ENCODE data around the gene SELENOW.
"Not testable (repeated sequence)": the region's sequence is repeated elsewhere in the genome, so short reads cannot be mapped to it uniquely, and the experiment has no call there.

Gene SELENOW

DNA sequence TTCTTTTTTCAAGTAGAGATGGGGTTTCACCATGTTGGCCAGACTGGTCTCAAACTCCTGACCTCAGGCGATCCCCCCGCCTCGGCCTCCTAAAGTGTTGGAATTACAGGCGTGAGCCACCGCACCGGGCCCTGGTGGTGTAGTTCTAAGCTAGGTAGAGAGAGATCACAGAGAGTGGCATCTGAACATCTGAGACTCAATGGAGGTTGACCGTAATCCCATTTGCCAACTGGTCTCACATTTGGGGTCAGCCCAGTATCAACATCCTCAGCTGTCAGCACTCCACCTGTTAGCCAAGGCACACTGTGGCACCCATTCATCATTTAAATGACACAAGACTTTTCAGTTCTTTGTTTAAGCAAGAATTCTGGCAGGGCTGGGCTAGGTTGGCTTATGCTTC lies 8.1 kb downstream of the SELENOW start:
- no peak for DNase-seq

DNA sequence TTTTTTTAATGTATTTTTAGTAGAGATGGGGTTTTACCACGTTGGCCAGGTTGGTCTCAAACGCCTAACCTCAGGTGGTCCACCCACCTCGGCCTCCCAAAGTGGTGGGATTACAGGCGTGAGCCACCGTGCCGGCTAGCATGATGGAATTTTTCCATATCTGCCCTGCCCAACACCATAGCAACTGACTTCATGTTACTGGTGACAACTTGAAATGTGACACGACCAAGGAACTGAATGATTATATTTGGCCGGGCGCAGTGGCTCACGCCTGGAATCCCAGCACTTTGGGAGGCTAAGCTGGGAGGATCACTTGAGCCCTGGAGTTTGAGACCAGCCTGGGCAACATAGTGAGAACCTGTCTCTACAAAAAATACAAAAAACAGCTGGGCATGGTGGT lies 8.8 kb downstream of the SELENOW start:
- DNase-seq, result not testable (repeated sequence)

DNA sequence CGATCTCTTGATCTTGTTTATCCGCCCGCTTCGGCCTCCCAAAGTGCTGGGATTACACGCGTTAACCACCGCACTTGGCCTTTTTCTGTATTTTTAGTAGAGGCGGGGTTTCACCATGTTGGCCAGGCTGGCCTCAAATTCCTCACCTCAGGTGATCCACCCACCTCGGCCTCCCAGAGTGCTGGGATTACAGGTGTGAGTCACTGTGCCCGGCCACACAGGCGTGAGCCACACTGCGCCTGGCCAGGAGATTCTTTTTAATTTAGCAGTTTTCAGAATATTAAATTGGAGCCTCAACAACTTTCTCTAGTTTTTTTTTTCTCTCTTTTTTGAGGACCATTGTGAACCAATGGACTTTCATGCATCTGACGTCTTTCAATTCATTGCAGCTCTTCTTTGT lies 11.3 kb downstream of the SELENOW start:
- DNase-seq, result not testable (repeated sequence)

DNA sequence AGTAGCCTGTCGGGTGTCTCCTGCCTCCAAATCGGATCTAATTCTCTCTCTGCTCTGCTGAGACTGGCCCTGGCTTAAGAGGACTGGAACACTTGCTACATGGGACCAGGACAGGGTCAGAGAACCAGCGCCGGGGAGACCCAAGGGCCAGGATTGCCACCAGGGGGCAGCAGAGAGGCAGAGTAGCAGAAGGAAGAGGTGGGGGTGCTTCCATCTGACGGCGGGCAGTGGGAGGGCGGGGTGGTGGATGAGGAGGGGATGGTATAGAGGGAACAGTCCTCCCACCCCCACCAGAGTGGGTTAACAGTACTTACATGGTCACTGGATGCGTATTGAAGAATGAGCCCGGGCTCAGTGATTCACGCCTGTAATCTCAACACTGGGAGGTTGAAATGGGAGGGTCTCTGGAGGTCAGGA lies 11.9 kb downstream of the SELENOW start:
- DNase-seq, result peak; percentile 55

DNA sequence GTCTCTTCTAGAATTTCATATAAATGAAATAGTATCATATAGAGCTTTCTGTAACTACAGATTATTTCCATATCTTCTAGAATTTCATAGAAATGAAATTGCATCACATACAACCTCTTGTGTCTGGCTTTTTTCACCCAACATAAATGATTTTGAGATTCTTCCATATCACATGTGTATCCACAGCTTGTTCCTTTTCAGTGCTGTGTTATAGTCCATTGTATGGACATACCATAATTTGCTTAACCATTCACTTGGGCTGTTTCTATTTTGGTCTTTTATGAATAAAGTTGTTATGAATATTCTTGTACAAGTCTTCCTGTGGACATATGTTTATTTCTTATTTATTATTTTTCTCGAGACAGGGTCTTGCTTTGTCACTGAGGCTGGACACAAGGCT lies 14.1 kb downstream of the SELENOW start:
- no peak for DNase-seq

DNA sequence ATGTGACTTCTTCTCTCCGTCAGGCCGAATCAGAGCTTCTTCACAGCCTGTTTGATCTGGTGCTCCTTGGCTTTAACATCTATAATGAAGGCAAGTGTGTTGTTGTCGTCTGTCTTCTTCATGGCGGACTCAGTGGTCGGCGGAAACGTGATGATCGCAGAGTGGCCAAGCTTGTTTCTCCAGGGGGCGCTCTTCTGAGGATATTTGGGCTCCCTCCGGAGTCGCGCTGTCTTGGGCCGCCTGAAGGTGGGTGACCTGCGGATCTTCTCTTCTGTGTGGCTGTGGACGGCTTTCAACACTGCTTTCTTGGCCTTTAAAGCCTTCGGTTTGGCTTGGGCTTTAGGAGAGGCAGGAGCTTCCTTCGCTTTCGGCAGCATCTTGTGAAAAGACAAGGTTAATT lies 16.0 kb downstream of the SELENOW start:
- no peak for DNase-seq

DNA sequence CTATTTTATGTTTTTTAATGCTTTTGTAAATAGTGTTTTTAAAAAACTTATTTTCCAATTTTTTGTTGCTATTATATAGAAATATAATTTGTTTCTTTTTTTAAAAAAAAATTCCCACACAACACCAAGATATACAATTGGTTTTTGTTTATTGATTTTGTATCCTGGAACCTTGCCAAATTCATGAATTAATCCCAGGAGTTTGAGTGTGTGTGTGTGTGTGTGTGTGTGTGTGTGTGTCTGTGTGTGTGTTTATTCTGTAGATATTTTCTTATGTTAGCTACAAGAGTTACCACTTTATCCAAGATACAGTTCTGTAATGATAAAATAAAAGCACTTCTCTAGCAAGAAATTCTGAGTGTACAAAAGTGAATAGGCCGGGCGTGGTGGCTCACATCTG lies 18.3 kb downstream of the SELENOW start:
- no peak for DNase-seq

DNA sequence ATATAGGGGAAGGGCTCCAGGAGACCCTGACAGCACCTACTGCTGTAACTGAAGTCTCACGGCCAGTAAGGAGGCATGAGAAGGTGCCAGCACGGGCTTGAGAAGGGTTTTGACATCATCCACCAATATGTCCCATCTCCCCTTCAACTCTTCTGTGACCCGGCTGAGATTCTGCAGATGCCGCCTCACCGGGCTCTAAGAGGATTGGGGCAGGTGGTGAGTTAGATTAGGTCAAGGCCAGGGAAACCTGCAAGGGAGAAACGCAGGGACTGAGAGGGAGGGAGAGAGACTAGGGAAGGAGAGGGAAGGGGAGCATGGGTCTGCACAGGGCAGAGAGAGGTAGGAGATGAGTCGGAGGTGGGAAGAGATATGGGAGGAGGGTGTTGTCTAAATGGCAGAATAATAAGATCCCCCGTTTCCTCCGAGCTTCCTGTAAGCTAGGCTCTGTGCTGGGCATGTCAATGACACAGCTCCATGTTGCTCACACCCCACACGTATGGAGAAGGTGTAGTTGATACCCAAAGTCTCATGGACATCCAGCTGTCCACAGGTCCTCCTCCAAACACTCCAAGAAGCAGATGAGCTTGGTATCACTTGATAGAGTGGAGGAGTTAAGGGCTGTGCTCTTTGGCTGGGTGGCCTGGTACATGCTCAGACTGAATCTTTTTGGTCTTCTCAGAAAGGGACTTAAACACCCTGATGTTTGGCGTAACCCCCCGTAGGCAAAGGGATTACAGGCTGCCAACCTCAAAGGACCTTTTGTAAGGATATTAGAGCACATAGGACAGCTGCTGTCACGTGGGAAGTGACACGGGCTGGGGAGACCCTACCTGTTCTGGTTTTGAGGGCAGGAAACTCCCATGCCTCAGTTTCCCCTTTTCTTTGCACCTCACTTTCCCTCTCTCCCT lies 19.7 kb downstream of the SELENOW start:
- no peak for DNase-seq

DNA sequence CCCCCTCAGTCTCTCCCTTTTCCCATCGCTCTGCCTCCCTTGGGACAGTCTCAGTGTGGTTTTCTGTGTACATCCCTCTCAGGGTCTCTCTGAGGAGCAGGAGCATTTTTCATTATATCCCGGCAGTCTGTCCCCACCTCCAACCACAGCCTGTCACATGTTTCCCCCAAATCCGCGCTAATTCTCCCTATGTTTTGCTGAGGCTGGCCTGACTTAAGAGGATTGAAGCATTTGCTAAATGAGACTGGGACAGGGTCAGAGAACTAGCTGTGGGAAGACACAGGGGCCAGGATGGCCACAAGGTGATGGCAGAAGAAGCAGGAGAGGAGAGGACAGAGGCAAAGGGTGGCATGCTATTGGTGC lies 20.4 kb downstream of the SELENOW start:
- no peak for DNase-seq

DNA sequence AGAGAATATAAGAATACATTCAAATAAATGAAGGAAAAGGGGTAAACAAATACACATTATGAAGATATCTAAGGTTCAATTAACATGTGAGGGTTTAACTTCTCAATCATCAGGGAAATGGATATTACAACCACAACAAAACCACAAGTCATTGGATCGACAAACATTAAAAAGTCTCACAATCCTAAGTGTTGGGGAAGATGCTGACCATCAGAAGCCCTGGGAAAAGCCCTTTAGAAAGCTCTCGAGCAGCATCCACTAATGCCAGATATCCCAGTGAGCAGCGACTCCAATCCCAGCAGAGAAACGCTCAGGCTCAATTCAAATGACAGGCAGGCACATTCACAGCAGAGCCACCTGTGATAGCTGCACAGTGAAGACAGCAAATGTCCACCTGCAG lies 22.8 kb downstream of the SELENOW start:
- no peak for DNase-seq

DNA sequence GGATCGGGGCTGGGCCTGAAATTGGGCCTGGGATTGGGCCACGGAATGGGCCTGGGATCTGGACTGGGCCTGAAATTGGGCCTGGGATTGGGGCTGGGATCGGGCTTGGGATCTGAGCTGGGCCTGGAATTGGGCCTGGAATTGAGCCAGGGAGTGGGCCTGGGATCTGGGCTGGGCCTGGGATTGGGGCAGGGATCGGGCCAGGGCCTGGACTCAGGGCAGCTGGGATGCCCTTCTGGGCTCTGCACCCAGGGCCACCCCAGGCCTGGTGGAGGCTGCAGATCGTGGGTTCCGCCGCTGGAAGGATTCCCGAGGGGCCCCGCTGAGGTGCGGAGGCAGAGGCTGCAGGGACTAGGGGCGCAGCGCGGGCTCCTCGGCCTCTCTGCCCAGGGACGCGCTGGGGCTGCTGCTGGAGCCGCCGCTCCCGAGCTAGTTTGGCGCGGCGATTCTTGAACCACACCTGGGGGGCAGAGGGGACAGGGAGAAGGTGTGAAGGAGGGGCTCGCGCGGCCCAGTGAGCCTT lies 24.1 kb downstream of the SELENOW start:
- DNase-seq, result no peak

DNA sequence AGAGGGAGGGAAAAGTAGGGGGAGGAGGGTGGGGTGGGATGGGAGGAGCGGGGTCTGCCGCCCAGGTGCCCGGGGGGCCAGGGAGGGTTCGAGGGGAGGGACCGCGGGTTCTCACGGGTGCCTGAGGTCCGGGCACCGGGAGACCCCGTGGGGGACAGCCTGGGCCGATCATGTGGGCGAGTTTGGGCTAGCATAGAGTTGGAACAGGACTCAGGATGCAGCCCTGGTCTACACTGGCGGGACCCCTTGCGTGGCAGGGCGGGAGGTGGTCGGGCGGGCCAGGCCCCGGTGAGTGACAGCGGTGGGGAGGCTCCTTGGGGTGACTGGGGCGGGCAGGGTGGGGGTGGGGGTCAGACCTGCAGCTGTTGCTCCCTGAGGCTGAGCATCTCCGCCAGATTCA lies 24.6 kb downstream of the SELENOW start:
- not testable (repeated sequence) for DNase-seq

DNA sequence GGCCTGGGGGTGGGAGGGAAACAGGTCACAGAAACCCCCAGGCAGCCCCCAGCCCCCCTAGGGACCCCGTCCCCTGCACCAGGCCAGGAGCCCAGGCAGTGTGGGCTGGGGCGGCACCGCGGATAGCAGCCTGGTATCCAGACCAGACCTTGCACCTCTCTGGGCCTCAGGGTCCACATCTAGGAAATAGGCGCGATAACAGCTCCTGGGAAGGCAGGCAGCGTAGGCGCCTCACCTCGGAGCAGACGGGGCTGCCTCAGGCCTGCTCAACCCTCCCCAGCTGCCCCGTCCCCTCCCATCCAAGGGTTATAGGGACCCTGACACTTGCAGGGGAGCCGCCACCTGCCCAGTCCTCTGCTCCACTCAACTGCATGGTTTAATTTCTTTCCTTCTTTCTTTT lies 25.2 kb downstream of the SELENOW start:
- DNase-seq, result not testable (repeated sequence)

DNA sequence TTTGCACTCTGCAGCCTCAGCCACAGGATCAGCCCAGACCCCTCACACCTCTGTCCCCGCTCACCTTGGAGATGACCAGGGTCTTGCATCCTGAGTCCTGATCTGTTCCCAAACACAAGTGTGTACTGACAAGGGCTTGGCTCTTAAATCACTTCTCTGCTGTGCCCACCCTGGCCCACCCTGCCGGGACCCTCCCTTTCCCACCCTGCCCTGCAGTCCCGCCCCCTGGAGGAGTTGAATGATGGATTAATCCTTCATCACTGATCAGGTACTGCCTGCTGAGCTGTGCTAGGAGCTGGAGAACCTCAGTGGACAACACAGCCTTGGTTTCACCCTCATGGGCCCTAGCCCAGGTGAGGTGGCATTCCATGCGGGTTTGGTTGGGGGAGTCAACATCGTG lies 25.9 kb downstream of the SELENOW start, which contains the start of gene TPRX1:
Gene TPRX1, minus strand, starts transcription at position 101 of the 400 bp plus-strand sequence. Its CDS starts 12 bp downstream, at position 89.
- not testable (repeated sequence) for DNase-seq

DNA sequence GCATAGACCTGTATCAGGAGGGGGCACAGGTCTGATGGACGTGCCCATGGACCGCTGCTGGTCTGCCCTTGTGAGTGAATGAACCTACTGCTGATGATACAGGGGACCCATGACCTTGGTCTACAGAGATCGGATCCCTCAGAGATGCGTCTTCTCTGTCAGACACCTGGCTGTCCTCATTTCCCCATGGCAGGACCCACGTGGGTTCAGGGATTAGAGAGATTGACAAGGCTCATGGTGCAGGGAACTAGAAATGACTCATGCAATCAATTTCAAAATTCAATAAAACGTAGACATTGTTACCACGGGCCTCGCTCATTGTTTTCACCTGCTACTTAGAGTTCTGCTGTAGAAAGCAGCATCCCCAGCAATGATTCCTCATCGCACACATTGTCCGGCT lies 26.8 kb downstream of the SELENOW start:
- no peak for DNase-seq

DNA sequence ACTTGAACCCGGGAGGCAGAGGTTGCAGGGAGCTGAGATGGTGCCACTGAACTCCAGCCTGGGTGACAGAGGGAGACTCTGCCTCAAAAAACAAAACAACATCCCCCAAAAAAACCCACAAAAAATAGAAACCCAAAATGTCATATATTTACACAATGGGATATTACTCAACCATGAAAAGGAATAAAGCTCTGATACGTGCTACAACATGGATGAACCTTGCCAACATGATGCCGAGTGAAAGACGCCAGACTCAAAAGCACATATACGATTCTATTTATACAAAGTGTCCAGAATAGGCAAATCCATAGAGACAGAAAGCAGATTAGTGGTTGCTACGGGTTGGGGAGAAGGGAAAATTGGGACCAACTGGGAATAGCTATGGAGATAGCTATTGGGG lies 27.9 kb downstream of the SELENOW start:
- no peak for DNase-seq

DNA sequence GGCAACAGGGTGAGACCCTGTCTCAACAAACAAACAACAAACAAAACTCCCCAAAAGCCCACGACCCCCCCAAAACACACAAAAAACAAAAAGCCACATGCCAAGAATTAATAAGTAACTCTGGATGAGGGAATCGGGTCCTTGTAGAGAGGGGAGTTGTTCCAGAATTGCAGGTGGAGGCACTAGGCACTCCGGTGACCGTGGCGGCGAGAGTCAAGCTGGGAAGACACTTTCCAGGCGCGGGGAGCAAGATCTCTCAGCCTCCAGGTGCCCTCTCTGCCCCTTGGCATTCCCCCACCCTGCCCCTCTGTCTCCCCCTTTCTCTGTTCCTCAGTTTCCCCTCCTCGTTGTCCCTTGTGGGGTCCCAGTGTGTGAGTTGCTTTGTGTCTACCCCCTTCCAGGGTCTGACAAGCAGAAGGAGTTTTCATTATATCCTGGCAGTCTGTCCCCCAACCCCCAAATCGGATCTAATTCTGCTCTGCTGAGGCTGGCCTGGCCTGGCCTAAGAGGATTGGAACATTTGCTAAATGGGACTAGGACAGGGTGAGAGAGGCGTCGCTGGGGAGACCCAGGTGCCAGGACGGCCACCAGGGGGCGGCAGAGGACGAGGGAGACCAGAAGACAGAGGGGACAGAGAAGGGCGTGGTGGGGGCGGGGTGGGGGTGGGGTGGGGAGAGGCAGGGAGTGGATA lies 34.9 kb downstream of the SELENOW start:
- DNase-seq, result peak; percentile 41

DNA sequence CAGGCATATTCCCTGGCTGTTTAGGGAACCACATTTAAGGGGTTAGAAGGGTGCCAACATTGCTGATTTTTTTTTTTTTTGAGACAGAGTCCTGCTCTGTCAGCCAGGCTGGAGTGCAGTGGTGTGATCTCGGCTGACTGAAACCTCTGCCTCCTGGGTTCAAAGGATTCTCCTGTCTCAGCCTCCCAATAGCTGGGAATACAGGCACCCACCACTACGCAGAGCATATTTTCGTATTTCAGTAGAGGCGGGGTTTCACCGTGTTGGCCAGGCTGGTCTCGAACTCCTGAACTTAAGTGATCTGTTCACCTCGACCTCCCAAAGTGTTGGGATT lies 35.5 kb downstream of the SELENOW start:
- DNase-seq, result no peak

DNA sequence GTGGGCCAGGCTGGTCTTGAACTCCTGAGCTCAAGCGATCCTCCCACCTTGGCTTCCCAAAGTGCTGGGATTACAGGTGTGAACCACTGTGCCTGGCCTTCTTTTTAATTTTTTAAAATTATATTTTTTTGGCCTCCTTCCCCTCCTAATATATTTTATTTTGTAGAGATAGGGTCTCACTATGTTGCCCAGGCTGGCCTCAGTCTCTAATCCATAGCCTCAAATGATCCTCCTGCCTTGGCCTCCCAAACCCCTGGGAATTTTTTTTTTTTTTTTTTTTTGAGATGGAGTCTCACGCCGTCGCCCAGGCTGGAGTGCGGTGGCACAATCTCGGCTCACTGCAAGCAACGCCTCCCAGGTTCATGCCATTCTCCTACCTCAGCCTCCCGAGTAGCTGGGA lies 37.8 kb downstream of the SELENOW start:
- not testable (repeated sequence) for DNase-seq

DNA sequence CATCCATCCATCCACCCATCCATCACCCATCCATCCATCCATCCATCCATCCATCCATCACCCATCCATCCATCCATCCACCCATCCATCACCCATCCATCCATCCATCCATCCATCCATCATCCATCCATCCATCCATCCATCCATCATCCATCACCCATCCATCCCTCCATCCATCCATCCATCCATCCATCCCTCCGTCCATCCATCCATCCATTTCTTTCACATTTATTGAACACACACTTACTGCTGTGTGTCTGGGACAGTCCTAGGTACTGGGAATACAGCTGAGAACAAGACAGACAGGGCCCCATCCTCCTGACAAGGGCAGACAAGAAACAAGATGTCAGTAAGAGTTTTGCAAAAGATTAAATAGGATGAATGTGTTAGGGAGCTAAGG lies 39.7 kb downstream of the SELENOW start:
- DNase-seq, result not testable (repeated sequence)

DNA sequence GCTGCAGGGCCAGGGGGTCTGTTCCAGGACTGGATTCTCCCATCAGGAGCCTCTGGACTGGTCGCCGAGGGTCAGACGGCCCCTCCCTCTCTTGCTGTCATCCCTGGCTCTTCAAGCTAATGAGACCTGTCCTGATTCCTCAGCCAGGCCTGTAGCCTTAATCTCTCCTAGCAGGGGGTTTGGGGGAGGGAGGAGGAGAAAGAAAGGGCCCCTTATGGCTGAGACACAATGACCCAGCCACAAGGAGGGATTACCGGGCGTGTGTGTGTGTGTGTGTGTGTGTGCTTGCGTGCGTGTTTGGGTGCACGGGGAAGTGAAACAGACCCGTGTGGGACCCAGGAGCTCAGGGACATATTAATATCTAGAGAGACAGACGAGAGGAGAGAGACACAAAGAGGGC lies 41.4 kb downstream of the SELENOW start:
- DNase-seq, result no peak

DNA sequence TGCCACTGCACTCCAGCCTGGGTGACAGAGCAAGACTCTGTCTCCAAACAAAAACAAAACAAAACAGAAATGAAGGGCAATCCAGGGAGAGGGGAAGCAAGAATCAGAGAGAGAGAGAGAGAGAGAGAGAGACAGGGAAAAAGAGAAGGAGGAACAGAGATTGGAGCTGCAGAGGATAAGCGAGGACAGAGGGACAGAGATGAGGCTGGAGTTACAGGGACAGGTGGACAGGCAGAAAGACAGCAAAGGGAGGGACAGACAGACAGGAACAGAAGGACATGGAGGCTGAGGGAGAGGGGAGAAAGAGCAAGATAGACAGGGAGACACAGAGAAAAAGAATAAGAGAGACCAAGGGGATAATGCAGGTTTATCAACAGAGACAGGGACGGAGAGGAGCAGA lies 41.9 kb downstream of the SELENOW start:
- DNase-seq, result no peak

DNA sequence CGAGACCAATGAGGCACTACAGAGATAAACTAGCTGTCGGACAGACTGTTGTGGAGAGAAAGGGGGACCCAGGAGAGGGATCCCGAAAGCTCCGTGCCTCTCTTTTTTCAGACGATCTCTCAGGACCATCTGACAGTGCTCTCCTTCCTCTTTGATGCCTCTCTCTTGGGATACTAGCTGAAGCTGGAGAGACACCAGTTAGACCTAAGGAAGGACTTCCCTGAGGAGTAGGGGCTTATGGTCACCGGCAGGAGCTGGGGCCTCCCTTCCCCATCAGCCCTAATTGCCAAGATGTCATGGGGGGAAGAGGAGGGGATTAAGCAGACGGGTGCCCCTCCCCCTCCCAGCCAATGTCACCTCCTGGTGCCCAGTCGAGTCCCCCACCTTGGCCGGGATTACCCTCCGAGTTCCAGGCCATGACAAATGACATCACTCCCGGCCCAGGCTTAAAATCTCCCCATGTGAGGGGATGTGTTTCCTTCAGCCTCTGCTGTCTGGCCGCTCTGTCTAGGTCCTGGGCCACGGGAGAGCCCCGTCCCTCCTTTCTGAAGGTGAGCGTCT lies 43.0 kb downstream of the SELENOW start, which contains the start of gene CRX:
Gene CRX, plus strand, starts transcription at position 478 of the 561 bp plus-strand sequence. CDS start 12,507 bp downstream, outside the sequence.
- no peak for DNase-seq

DNA sequence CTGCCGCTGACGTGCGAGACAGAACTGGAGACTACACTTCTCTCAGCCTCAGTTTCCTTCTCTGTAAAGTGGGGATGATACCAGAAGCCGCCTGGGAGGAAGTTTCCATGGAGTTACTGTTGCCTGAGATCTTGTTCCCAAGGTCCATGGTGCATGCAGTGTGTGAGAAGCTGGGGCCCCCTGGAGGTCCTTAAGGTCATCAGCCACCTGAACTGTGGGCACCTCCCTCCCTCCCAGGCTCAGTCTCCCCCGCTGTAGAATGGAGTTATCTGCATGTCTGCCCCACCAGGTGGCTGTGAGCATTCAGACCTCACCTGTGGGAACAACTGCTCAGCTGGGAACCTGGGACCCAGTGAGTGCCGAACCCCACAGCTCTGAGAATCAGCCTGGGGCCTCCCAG lies 45.9 kb downstream of the SELENOW start:
- DNase-seq, result no peak
